Osteoblast (primary cell): Measurements from ENCODE around the gene LGALS1. TPM values are rescaled to one million over a fixed set of nuclear protein-coding genes. Genes with fewer than 3 reads are reported as not detected.
"Not testable (repeated sequence)": the region's sequence is repeated elsewhere in the genome, so short reads cannot be mapped to it uniquely, and the experiment has no call there.

Experiments
- DNase-seq: peaks from one replicate; pipeline ENCODE4 v3.0.0; 2011; ENCODE audit warnings: low spot score, mixed read lengths; ENCODE audit not compliant: insufficient read length; ENCODE audit errors: missing footprints
- H2AFZ ChIP-seq: 2 replicates; pipeline ENCODE4 v1.6.0; 2011; ENCODE audit warnings: mild to moderate bottlenecking, low read length
- H3K27ac ChIP-seq: 2 replicates; pipeline ENCODE4 v1.5.1; 2011; ENCODE audit warnings: mild to moderate bottlenecking, low read depth, low read length, moderate library complexity
- H3K27me3 ChIP-seq: 2 replicates; pipeline ENCODE4 v1.6.0; 2012; ENCODE audit warnings: mild to moderate bottlenecking, control low read depth, inconsistent platforms, low read length, moderate library complexity; ENCODE audit not compliant: insufficient read depth
- H3K36me3 ChIP-seq: 2 replicates; pipeline ENCODE4 v1.5.1; 2011; ENCODE audit warnings: mild to moderate bottlenecking, low read length, control low read depth, moderate library complexity; ENCODE audit not compliant: insufficient read depth
- H3K4me1 ChIP-seq: 2 replicates; pipeline ENCODE4 v1.5.1; 2011; ENCODE audit warnings: mild to moderate bottlenecking, low read length, control low read depth, moderate library complexity; ENCODE audit not compliant: insufficient read depth
- H3K4me2 ChIP-seq: 2 replicates; pipeline ENCODE4 v1.6.0; 2011; ENCODE audit warnings: mild to moderate bottlenecking, low read length; ENCODE audit not compliant: insufficient read depth
- H3K4me3 ChIP-seq: fragments of 200-600 bp; sonication (generic); 3 replicates; pipeline ENCODE4 v1.5.1; 2012; ENCODE audit warnings: mild to moderate bottlenecking, low read length, inconsistent platforms; ENCODE audit not compliant: insufficient read depth
- H3K79me2 ChIP-seq: 2 replicates; pipeline ENCODE4 v1.6.0; 2012; ENCODE audit warnings: mild to moderate bottlenecking, low read length, control low read depth, inconsistent platforms; ENCODE audit not compliant: insufficient read depth
- H3K9me3 ChIP-seq: 2 replicates; pipeline ENCODE4 v1.5.1; 2011; ENCODE audit warnings: low read depth, low read length, control low read depth
- H4K20me1 ChIP-seq: 2 replicates; pipeline ENCODE4 v1.6.0; 2012; ENCODE audit warnings: mild to moderate bottlenecking, low read length, control low read depth; ENCODE audit not compliant: insufficient read depth
- CTCF ChIP-seq: IDR thresholded peaks from 2 replicates; pipeline ENCODE4 v1.5.1; 2011; ENCODE audit warnings: mild to moderate bottlenecking, low read depth, low read length, moderate library complexity; ENCODE audit errors: extremely low read depth
- total RNA-seq: library from RNA; depleted of rRNA; stranded (reverse); fragments of >200 nt; gene quantifications from 2 replicates; pipeline ENCODE4 v1.2.3, GENCODE V29; 2012

LGALS1 gene
- total RNA-seq, 1 donor, result 3,004 TPM

- Histone ChIP-seq H3K79me2 (peaks cover 7% of the 10 kb centered on the region), H3K27me3 (no peaks in the 10 kb centered on the region), H3K9me3 (no peaks in the 10 kb centered on the region), H3K36me3 (peaks cover 23% of the 10 kb centered on the region), H3K27ac (no peak overlapping the region), H2AFZ (no peak overlapping the region), H3K4me3 (no peak overlapping the region), H4K20me1 (peaks cover 5% of the 10 kb centered on the region), H3K4me1 (peaks cover 12% of the 10 kb centered on the region), H3K4me2 (no peak overlapping the region)
- no peak for TF ChIP-seq CTCF
- DNase-seq, result peak; percentile 54
These were observed 20.7 kb upstream of the LGALS1 start for GRCh38 chr22:37654563-37655251.

- Histone ChIP-seq H3K4me2 (no peak overlapping the region), H3K36me3 (peaks cover 18% of the 10 kb centered on the region), H3K27me3 (no peaks in the 10 kb centered on the region), H3K4me1 (peaks cover 15% of the 10 kb centered on the region), H3K4me3 (no peak overlapping the region), H3K9me3 (no peaks in the 10 kb centered on the region), H4K20me1 (peaks cover 10% of the 10 kb centered on the region), H3K79me2 (peaks cover 12% of the 10 kb centered on the region), H2AFZ (no peak overlapping the region), H3K27ac (no peak overlapping the region)
- TF ChIP-seq CTCF, result no peak
- DNase-seq, result peak; percentile 48
These were observed 20.2 kb upstream of the LGALS1 start for GRCh38 chr22:37655252-37655563.

- not testable (repeated sequence) for H3K9me3 ChIP-seq, DNase-seq, H3K27ac ChIP-seq, H3K27me3 ChIP-seq, H3K4me2 ChIP-seq, H3K36me3 ChIP-seq, H3K4me3 ChIP-seq, H2AFZ ChIP-seq
- Histone ChIP-seq H3K79me2 (peaks cover 26% of the 10 kb centered on the region), H3K4me1 (peaks cover 25% of the 10 kb centered on the region), H4K20me1 (peaks cover 19% of the 10 kb centered on the region)
These were observed 18.9 kb upstream of the LGALS1 start for GRCh38 chr22:37656583-37656982.

- peak overlapping the region; percentile 91 for H2AFZ ChIP-seq
- peak overlapping the region; percentile 64 for H3K27ac ChIP-seq
These were observed 17.8 kb upstream of the LGALS1 start for GRCh38 chr22:37657590-37658132.

More at GRCh38 chr22:37657590-37658132, 17.8 kb upstream of the LGALS1 start:
- Histone ChIP-seq H3K27me3 (no peaks in the 10 kb centered on the region), H3K4me3 (peak overlapping the region; percentile 71), H3K9me3 (no peaks in the 10 kb centered on the region), H3K36me3 (peaks cover 6% of the 10 kb centered on the region), H3K79me2 (peaks cover 35% of the 10 kb centered on the region), H3K4me2 (peak overlapping the region; percentile 97), H3K4me1 (peaks cover 27% of the 10 kb centered on the region), H4K20me1 (peaks cover 19% of the 10 kb centered on the region)
- no peak for TF ChIP-seq CTCF
- peak; percentile 97 for DNase-seq
